ENCODE measurements around the gene EPHB2.
"Not testable (repeated sequence)": the region's sequence is repeated elsewhere in the genome, so short reads cannot be mapped to it uniquely, and the experiment has no call there.

Gene EPHB2

GRCh38 chr1:22710701-22711049, at the start of gene EPHB2:
EPHB2 (plus strand) TSS chr1:22710839; CDS start chr1:22710983, 144 bp downstream.
- no peak for DNase-seq

DNA sequence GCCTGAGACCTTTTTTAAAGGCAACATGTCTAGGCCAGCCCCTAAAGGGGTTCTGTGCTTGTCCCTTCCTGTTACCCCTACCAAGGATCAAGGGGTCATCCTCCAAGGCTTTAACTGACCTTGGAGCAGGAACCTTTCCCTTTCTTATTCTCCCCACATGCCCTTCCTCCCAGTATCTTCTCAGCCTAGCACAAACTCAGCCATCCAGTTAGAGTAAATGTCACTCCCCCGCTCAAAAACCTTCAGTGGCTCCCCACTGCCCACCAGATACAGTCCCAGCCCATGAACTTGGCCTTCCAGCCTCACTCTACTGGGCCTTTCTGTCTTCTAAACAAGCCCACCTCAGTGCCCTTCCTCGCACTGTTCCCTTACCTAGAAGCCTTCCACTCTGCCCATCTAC, 48.8 kb upstream of the EPHB2 start:
- DNase-seq: no peak

DNA sequence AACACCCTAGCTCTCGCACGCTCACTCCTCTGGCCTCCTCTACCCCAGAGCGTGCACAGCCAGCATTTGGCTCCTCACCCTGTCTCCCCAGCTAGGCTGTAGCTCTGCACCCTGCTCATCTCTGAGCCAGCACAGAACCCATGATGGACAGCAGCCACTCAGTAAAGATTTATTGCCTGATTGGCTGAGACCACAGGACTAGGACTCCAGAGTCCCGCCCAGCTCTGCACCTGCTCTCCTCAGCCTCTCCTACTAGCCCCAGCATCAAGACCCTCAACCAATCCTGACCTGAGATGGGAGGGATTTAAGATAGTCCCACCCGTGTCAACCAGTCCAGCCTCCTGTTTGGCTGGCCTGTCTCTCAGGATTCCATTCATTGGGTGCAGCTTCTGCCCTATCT, 48.3 kb upstream of the EPHB2 start:
- peak; percentile 77 for DNase-seq

- DNase-seq: no peak
Measured at GRCh38 chr1:22662986-22663408, 47.6 kb upstream of the EPHB2 start.

- DNase-seq: peak; percentile 69
Measured at GRCh38 chr1:22665752-22666151, 44.9 kb upstream of the EPHB2 start.

DNA sequence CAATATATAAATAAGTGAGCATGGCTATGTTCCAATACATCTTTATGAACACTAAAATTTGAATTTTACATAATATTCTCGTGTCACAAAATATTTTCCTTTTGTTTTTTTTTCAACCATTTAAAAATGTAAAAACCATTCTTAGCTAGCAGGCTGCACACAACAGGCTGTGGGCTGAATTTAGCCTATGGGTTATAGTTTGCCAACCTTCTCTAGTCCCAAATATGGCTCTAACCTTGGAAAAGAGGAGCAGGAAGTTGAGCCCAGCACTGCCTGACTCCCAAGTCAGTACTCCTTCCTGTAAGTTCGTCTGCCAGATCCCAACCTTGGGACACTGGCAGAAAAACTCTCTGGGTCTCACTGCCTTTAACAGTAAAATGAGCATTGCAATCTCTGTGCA, 44.2 kb upstream of the EPHB2 start:
- DNase-seq: no peak

- not testable (repeated sequence) for DNase-seq
Measured at GRCh38 chr1:22668840-22669239, 41.8 kb upstream of the EPHB2 start.

DNA sequence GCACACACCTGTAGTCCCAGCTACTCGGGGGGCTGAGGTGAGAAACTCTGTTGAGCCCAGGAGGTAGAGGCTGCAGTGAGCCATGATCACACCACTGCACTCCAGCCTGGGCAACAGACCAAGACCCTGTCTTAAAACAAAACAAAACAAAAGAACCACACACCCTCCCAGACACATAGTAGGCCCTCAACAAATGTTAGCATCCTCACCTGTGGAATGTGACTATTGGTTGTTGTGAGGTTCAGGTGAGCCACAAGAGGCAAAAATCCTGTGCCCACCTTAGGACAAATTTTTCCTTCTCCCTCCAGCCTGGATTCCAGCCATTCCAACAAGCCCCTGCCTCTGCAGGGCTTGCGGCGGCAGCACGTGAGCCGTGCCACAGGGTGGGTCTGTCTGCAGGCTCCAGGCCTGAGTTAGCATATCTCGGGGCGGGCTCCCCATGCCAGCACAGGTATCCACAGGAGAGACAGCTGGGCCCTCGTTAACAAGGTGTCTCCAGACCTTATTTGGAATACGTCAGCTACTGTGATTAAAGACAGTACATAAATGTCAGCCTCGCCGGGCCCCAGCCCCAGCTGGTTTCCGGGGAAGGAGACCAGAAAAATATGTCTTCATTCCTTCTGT, 40.2 kb upstream of the EPHB2 start:
- no peak for DNase-seq

DNA sequence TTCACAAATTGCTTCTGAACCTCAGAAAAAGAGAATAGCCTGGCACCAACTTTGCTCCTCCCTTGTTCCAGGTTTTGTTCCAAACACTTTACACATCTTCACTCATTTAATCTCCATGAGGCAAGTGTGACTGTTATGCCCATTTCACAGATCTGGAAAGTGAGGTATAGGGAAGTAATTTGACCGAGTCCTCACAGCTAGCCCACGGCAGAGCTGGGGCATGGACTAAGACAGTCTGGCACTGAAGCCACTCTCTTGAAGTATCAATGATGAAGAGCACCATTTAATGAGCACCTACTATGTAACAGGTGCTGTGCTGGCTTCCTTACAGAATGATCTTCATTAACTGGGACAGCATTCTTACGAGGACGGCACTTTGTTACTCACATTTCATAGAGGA, 38.6 kb upstream of the EPHB2 start:
- no peak for DNase-seq

DNA sequence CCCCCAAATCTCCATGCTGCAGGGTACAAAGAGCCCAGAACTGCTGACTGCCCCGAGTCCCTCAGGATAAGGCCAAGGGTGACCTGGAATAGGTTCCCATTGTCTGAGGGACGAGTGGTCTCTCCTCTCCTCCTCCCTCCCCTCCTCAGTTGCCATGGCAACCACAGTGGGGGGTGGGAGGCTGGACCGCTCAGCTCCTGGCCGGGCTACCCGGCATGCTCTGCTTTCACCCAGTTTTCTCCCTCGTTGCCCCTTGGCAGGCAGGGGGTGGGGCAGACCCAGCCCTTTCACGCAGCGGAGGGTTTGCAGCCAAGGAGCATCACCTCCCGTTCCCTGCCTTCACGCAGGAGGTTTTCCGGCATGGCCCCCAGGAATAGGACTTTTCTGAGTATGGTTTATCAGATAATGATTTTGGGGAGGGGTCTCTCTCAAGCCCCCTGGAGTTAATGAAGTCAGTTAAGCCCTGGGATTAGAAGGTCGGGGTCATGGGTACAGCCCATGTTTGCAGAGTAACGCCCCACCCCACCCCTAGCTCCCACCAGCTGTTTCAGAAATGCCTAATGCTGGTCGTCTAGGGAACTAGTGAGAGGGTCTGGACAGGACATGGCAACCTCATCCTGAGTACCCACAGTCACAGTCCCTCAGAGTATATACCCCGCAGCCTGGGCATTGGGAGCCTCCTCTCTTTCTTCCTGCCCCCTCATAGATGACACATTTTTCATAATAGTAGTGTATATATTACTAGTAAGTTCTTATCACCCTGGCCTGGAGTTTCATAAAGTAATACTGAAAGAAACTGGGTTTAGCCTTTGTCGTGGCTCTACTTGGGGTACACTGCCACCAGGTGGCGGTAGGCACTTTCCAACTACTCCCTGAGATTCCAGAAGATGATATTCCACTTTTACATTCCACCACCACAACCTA, 36.9 kb upstream of the EPHB2 start:
- no peak for DNase-seq

DNA sequence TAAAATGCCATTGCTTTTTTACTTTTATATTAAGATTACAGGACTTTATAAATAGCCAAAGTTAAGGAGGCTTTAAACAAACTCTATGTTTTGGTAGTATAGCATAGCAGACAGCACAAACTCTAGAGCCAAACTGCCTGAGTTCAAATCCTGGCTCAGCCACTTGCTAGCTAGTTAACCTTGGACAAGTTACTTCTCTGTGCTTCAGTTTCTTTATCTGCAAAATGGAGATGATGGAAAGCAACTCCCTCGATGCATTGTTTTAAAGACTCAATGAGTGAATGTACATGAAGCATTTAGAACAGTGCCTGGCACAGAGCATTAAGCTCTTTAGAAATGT, 36.3 kb upstream of the EPHB2 start:
- no peak for DNase-seq

DNA sequence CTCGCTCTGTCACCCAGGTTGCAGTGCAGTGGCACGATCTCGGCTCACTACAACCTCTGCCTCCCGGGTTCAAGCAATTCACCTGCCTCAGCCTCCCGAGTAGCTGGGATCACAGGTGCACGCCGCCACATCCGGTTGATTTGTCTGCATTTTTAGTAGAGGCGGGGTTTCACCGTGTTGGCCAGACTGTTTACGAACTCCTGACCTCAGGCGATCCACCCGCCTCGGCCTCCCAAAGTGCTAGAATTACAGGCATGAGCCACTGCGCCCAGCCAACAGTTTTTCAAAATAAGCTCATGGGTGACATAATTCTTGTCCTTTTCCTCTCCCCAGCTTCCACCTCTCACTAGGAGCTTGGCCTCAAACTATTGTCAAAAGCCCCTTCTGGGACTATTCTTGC, 34.5 kb upstream of the EPHB2 start:
- DNase-seq: not testable (repeated sequence)

DNA sequence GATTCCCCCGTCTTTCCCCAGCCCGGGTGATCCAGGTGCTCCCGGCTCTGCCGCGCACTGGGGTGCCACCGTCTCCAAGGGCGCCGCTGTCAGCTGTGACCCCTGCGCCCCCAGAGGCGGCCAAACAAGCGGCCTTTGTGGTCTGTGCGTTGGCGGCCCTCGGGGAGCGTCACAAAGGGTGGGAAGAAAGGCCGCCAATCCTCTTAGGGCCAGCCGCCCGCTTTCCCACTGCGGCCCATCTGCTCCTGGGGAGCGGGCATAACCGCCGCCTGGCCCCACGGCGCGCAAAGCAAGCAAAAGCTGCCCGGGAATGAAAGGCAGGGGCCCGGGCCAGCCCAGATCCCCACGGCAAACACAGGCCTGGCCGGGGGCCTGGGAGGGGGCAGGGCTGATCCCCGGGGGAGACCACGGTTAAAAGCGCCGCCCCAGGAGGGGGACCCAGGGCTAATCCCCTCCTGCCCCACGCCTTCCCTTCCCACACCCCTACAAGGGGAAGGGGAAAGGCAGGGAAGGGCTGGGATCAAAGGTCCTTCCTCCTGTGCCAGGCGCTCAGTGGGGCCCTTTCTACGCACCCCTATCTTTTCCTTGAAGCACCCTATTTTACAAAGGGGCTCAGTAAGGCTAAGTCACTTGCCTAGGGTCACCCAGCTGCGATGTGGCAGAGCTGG, 33.6 kb upstream of the EPHB2 start:
- no peak for DNase-seq

- DNase-seq: no peak
Measured at GRCh38 chr1:22677931-22678896, 32.4 kb upstream of the EPHB2 start.

DNA sequence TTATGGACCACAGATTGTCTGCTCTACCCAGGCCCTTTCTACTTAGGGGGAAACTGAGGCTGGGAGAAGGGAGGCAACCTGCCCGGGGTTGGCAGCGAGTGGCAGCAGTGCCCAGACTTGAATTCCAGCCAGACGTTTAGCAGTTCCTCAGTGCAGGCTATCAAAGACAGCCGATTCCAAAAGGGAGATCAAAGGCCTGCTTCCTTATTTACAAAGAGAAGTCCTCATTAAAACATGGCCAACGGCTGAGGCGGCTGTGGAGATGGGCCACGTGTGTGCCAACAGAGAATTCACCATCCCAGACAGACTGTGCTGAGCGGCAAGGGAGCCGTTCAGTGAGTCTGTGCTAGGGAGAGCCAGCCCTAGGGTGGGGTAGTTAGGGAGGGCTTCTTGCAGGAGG, 29.9 kb upstream of the EPHB2 start:
- no peak for DNase-seq

DNA sequence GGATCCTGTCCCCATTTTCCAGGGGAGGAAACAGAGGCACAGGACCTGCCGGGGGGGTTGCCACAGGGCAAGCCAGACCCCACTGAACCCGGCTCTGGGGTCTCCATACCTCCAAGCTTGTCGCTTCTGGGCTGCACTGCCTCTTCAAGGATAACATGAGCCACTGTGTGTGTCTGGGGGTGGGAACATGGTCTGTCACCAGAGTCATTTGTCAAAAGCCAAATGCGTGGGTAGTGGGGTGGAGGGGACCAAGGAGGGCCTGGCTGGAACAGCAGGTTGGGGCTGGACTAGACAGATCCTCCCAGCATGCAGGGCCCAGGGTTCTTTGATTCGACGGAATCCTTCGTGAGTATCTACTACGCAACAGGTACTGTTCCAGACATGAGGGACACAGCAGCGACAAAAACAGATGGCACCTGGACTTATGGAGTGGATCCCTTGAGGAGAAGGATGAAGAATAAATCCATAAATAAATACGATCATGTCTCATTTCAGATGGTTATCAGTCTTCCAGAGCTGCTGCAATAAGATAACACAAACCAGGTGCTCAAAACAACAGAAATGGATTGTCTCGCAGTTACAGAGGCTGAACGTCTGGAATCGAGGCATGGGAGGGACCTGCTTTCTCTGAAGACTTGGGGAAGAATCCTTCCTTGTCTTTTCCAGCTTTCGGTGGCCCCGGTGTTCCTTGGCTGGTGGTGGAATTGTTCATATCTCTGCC, 28.9 kb upstream of the EPHB2 start:
- DNase-seq: no peak

- DNase-seq: no peak
Measured at GRCh38 chr1:22683547-22683946, 27.1 kb upstream of the EPHB2 start.

GRCh38 chr1:22685591-22686059, 25.0 kb upstream of the EPHB2 start:
- DNase-seq: no peak

DNA sequence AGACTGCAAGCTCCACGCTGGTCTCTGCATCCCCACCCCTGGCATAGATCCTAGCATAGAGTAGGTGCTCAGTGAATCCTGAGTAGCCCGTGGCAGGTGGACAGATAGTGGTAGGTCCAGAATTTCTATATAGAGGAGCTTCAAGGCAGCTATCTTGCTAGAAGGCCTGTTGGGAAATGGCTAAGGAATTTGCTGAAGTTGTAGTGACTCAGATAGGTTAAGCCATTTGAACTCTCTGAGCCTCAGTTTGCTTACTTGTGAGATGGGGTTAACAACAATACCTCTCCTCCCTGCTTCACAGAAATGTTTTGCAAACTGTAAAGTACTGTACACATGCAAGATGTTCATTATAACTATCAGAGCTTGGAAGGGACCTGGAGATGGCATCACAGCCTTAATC, 23.4 kb upstream of the EPHB2 start:
- DNase-seq: no peak

DNA sequence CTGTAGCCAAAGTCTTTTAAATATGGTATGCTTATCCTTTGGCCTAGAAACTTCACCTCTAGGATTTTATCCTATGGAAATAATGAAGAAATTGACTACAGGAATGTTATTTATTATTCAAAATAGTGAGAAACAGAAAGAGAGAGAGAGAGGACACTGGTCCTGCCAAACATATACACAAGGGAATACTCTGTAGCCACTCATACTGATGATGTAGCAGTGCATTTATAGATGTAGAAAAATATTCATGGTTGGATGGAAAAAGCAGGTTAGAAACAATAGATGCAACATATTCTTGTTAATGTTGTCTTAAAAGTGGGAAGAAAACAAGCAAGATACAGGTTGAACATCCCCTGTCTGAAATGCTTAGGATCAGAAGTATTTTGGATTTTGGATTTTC, 22.2 kb upstream of the EPHB2 start:
- DNase-seq: no peak

- peak; percentile 92 for DNase-seq
Measured at GRCh38 chr1:22689505-22689904, 21.1 kb upstream of the EPHB2 start.
